HG03442 (cell line): ENCODE results near the gene COPE.
"Not testable (repeated sequence)": the region's sequence is repeated elsewhere in the genome, so short reads cannot be mapped to it uniquely, and the experiment has no call there.

Experiments used
- ATAC-seq: cut with Tn5 transposase; IDR thresholded peaks from one replicate; pipeline ENCODE4 v1.9.1; 2021; ENCODE audit warnings: mild to moderate bottlenecking, moderate library complexity; ENCODE audit not compliant: unreplicated experiment

The COPE gene

DNA sequence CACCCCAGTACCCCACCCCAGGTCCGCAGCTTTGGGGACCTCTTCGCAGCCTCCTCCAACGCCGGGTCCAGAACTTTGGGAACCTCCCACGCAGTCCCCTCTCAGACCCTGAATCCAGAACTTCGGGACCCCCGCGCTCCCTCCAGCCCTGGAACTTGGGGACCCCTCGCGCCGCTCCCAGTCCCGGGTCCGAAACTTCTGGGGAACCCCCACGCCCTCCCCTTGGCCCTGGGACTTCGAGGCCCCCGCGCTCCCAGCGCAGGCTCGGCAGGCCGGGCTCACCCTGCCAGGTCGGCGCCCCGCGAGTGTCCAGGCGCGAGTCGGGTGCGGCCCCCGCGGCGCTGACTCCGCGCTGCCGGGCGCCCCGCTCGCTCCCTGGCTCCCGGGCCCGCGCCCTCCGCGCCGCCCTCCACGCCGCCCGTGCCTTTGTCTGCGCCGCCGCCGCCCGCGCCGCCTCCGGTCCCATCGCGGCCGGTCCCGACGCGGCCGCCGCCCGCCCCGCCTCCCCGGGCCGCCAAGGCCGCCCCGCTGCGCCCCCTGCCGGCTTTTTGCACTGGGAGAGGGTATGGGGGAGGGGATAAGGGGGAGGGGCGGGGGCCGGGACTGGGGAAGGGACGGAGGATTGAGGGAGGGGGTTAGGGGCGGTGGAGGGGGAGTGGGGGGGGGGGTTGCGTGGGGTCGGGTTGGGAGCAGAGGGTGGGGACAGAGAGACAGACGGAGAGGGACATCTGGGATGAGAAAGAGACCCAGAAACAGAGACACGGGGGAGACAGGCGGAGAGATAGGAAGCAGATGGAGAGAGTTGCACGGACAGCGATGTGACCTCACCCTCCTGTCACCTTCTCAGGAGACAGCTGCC, 21.8 kb upstream of the COPE start, which contains the start of gene HOMER3:
Gene HOMER3 (minus strand): TSS at position 449 of the 859 bp plus-strand sequence. CDS start 2,235 bp downstream, outside the sequence.
- no peak for ATAC-seq

- ATAC-seq: no peak
These were observed 21.0 kb upstream of the COPE start for GRCh38 chr19:18939922-18940768.

DNA sequence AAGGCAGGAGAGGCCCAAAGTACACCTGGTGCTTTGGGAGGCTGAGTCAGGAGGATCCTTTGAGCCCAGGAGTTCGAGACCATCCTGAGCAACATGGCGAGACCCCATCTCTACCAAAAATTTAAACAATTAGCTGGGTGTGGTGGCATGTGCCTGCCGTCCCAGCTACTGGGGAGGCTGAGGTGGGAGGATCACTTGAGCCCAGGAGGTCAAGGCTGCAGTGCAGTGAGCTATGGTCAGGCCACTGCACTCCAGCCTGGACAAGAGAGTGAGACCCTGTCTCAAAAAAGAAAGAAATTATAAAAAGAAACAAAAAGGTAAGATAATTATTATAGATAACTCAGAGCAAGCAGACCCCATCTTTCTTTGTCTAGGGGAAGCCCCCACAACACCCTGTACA, 20.0 kb upstream of the COPE start:
- no peak for ATAC-seq

- no peak for ATAC-seq
These were observed 14.1 kb upstream of the COPE start for GRCh38 chr19:18933297-18933696.

DNA sequence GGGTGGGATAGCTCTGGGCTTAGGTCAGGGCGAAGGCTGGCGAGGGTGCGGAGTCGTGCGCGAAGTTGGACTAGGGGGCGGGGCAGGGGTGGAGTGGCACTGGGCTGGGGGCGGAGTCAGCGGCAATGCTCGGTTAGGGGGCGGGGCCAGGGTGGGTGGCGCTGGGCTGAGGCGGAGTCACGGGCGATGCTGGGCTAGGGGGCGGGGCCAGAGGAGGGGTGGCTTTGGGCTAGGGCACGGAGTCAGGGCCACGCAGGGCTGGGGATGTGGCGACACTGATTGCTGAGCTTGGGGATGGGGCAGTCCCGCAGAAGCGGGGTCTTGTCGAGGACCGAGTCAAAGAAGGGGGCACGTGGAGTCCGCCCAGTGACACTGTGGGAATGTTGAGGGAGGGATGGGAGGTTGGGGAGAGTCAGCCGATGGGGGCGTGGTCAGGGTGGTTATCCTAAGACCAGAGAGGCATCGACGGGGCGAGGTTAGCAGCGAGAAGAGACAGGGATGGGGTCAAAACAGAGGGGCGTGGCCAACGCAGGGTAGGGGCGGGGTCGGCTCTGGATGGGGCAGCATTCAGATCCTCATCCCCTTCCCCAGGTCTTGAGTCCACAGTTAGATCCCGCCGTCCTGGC, 13.1 kb upstream of the COPE start:
- ATAC-seq: no peak

DNA sequence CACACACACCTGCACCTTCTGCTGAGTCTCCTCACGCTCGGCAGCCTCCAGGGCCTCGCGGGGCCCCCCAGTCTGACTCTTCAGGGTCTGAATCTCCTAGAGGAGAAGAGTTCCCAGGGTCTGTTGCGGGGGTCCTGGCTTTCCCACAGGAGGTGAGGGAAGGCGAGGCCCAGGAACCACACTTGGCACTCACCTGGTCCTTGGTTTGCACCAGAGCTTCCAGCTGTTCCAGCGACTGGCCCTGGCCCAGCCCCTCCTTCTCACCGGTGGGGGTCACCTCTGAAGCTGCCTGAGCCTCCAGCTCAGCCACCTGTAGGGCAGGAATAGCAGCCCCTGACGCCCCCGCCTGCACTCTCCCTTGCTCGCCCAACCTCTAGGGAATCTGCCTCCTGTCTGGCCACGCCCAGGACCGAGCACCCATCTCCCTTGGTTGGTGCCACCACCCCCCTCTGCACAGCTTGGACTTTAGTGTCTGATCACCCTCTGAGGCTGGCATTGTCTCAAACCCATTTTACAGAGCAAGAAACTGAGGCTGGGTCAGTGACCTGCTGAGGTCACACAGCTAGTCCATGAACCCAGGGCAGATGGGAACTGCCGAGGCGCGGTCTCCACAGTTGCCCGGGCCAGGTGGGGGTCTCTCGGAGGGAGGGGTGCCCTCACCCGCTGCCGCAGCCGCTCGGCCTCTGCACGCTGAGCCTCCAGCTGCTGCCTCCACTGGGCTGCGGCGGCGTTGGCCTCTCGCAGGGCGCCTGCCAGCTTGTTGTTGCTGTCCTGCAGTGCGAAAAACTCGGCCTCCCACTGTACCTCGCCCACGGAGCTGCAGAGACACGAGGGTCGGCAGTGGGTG, 12.4 kb upstream of the COPE start:
- ATAC-seq: no peak

DNA sequence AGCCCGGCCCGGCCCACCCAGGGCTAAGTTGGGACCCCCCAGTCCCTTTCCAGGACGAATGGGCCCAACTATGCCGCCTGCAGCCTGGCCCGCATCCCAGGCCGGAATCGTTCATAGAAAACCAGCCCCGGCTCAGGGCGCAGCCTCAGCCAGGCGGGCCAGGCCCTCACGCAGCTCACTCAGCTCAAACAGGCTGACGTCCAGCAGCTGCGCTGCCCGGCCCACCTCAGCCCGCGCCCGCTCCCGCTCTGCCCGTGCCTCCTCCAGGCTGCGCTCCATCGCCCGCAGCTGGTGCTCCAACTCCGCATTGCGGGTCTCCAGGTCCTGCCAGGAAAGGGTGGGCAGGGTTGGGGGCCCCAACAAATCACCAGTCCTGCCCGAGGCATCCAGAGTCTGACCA, 10.1 kb upstream of the COPE start:
- no peak for ATAC-seq

- ATAC-seq: no peak
These were observed 9.0 kb upstream of the COPE start for GRCh38 chr19:18928018-18928805.

DNA sequence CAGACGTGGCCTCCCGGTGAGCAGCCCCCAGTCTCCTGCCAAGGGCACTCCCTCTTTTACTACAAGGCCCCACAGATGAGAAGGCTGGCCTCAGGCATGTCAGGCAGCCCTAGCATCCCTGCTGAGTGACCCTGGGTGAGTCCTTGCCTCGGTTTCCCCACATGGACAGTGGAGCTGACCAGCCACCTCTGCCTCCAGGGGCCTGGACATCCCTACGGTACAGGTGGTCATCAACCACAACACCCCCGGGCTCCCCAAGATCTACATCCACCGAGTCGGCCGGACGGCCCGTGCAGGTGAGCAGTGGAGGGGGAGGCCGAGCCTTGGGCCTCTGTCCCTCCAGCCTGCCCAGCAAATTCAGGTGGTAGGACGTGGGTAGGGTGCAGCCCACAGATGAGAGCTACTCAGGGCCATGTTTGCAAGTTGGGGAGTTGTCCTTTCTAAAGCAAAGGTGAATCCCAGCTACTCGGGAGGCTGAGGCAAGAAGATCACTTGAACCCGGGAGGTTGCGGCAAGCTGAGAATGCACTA, 5.6 kb upstream of the COPE start:
- ATAC-seq: no peak

DNA sequence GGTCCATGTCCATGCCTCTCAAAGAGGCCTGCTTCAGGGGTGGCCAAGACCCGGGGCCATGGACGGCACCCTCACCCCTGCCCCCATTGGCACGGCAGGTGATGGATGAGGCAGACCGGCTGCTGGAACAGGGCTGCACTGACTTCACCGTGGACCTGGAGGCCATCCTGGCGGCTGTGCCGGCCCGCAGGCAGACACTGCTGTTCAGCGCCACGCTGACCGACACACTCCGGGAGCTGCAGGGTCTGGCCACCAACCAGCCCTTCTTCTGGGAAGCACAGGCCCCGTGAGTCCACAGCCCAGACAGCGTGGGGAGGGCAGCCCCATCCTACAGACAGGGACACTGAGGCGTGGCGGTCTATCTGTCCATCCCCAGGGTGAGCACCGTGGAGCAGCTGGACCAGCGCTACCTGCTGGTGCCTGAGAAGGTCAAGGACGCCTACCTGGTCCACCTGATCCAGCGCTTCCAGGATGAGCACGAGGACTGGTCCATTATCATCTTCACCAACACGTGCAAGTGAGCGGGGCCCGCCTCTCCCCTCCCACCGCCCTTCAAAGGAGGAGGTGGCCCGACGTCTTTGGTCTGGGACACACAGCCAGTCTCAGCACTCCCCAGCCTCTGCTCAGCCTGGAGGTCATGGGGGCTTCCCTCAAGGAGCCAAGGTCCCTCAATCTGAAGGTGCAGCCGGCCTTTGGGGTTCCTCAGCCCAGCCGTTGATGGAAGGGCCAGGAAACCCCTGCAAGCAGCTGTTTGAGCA, 3.2 kb upstream of the COPE start:
- no peak for ATAC-seq

- no peak for ATAC-seq
These were observed 2.4 kb upstream of the COPE start for GRCh38 chr19:18921593-18921992.

- no peak for ATAC-seq
These were observed 1.2 kb upstream of the COPE start for GRCh38 chr19:18920400-18920799.

DNA sequence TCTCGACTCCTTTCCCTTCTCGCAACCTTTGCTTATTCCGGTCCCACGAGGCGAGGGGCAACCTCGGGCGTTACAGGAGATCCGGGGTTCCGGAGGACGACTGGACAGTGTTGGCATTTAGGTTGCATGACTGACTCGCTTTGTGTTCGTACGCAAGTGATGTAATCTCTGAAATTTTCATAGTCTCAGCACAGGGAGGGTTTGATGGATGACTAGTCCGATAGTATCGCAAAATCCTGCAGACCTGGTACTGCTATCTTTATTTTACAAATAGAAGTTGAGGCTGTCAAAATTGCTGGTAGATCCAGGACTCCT, 670 bp upstream of the COPE start:
- ATAC-seq: no peak

DNA sequence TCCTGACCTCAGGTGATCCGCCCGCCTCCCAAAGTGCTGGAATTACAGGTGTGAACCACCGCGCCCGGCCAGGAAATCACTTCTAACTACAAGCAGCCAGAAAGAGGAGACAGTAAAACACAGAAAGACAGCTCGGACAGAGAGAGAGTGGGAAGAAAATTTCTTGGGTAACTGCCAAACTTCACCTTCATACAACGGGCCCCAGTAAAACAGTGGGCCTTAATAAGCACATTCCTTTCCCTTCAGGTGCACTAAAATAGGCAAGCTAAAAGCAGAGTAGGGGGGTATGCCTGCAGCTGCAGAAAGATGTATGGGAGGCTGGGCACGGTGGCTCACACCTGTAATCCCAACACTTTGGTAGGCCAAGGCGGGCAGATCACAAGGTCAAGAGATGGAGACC, 1.6 kb downstream of the COPE start:
- ATAC-seq: not testable (repeated sequence)

DNA sequence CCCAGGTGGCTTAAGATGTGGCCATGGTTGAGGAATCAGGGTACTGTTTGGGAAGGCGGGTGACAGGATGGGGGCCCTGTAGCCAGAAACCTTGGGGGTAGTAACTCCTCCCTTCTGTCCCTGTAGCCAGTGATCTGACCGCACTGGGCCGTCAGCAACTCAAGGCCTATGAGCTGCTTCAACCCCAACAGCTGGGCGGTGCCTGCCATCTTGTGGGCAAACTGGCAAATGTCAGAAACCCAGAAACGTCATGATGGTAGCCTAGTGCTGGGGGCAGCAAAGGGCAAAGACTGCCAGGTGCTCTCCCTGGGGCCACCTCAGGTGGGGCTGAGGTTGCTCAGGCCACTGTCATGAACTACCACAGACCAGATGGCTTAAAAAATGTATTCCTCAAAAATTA, 3.5 kb downstream of the COPE start:
- no peak for ATAC-seq

DNA sequence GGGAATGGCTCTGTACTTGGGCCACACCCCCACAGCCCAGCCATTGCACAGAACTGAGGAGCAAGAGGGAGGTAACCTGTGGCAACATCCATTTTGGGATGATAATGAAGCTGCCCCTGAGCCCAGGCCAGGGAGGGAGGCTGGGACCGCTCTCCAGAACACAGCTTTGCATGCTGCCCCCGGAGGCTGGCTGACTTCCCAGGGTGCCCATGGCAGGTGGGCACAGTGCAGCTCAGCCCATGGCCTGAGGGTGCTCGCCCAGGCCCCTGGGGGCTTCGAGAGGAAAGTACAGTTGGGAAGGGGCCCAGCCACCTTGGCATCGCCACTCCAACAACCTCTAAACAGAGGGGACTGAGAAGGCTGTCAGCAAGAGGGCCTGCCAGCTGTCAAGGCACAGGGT, 5.7 kb downstream of the COPE start:
- no peak for ATAC-seq

GRCh38 chr19:18912933-18913332, 6.3 kb downstream of the COPE start:
- no peak for ATAC-seq

GRCh38 chr19:18910801-18911436, 8.3 kb downstream of the COPE start:
- no peak for ATAC-seq

- no peak for ATAC-seq
These were observed 9.2 kb downstream of the COPE start for GRCh38 chr19:18910010-18910409.
